Stimulated activated CD8-positive, alpha-beta memory T cell treated with anti-CD3 and anti-CD28 coated beads, Interleukin-15, amount 100 ng/mL, for 1 hour (primary cell): ENCODE measurements around the gene IPCEF1.
"Not testable (repeated sequence)": the region's sequence is repeated elsewhere in the genome, so short reads cannot be mapped to it uniquely, and the experiment has no call there.

Source experiments
- DNase-seq: peaks from one replicate; pipeline ENCODE4 v3.0.0-alpha.2; 2020; ENCODE audit warnings: low read depth

Gene IPCEF1

DNA sequence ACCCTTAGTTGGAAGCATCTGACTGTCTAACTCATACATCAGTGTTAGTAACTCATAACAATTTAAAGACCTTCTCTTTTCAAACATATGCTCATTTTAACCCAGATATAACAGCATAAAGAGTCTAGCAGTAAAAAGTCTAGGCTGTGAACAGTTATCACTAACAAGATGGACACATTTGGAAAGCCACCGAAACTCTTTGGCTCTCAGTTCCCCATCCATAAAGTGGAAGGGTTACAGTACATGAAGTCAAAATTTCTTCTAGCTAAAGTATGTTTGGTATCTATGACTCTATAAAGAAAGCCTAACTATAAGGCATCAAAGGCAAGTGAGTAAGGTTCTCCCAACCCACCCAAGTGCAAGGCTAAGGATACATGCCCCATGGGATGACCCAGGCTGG is 22.5 kb downstream of the IPCEF1 start:
- DNase-seq, result not testable (repeated sequence)

DNA sequence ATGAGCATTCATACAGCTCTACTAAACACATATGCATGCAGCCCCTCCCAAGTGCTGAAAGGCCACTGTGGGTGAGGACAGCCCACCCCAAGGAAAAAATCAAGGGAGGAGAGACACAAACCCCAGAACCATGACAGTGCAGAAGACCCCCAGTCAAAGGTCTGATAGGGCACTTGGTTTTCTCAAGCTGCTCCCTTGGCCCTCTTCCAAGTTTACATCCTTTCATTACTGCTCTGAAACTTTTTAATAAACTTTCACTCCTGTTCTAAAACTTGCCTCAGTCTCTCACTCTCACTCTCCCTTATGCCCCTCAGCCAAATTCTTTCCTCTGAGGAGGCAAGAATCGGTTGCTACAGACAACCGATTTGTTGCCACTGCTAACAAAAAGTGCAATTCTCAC is 24.9 kb downstream of the IPCEF1 start:
- DNase-seq, result no peak

DNA sequence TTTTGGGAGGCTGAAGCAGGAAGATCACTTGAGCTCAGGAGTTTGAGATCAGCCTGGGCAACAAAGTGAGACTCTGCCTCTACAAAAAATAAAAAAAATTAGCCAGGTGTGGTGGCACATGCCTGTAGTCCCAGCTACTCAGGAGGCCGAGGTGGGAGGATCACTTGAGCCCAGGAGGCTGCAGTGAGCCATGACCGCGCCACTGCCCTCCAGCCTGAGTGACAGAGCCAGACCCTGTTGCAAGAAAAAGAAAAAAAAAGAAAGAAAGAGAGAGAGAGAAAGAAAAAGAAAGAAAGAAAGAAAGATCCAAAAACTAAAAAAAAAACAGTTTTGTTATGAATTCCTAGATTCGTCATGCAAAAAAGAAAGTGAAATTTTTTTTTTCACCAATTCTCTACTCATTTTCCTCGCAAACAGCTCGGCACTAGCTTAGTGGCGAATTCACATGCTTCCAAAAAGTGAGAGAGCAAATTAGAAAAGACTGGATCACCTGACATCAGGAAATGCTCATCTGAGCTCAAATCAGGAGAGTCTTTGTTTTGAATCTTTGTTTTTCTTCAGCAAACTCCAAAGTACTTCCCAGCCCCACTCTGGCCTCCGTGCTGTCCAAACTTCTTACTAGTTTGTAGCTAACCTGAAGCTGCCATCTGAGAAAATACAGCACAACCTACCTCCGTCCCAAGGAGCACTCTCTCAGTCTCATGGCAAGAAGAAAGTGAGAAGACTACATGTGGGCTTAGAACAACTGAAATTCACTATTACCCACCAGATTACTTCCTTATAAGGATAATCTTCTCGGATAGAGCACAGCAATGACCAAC is 27.0 kb downstream of the IPCEF1 start:
- no peak for DNase-seq

DNA sequence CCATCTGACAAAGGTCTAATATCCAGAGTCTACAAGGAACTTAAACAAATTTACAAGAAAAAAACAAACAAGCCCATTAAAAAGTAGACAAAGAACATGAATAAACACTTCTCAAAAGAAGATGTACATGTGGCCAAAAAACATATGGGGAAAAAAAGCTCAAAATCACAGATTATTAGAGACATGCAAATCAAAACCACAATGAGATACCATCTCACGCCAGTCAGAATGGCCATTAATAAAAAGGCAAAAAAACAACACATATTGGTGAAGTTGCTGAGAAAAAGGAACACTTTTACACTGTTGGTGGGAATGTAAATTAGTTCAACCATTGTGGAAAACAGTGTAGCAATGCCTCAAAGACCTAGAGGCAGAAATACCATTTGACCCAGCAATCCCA is 29.3 kb downstream of the IPCEF1 start:
- not testable (repeated sequence) for DNase-seq

DNA sequence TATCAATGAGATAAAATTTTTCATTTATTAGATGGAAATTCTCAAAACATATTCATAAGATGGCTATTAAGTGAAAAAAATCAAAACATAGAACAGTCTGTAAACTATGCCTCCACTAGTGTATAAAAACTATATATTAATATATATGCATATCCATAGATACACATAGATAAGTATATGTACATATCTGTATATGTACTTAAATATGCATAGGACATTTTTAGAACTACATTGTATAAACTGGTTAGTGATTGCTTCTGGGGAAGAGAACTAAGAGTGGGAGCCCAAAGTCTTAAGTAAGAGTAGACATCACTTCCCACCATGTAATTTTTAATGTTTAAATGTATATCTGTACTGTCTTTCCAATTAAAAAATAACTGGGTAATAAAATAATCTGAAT is 31.5 kb downstream of the IPCEF1 start:
- DNase-seq, result no peak

DNA sequence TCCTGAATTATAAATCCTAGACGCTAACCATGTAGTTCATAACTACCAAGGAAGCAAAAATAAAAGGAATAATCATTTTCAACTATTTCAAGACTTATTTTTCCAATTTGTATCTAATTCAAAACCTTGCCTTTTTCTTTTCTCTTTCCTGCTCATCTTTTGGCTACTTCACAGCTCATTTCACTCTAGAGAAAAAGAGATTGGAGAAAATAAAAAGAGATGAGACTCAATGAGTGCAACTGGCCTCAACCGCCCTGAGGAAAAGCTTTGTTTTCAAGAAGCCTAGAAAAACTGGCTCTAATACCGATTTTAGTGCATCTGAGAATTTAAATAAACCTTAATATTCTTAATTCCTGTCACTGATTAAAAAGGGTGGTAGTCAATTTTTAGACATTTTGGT is 36.4 kb downstream of the IPCEF1 start:
- no peak for DNase-seq

DNA sequence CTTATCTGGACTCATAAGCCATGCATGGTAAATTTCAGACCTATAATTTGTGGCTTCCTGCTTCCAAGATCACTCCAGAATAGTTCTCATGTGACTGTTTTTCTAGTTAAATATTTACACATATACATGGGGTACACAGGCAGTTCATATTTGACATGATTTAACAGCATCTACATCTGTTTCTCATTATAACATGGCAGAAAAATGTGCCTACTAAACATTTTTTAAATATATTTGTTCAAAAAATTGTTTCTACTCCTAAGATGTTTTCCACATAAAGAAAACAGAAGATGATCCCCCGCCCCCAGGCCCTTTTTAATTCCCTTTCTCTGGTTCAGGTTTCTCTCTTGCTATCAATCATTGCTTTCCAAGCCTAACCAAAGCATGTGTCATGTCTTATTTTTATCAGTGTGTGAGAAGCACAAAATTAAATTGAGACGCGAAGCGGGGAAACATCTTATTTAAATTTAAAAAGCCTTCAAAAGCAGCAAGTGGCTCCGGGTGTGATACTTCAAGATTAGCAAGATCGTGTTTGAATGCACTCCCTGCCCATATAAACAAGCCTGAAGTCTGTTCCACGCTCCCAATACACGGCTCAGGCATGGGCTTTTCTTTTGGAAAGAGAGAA is 37.3 kb downstream of the IPCEF1 start:
- DNase-seq, result no peak

DNA sequence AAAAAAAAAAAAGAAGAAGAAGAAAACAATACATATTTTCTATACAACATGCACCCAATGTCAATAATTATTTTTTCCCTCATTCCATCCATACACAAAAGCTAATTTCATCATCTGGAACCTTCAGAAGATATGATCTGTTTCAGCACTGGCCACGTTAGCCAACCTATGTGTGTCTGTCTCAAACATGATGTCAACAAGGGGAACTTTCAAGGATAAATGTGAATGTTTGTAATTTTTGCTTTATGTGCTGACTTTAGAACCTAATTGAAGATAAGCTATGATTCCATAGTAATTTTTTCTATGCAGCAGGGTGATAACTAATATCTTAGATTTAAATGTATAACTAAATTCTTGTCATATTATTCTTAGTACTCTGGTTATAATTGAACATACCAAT is 37.9 kb downstream of the IPCEF1 start:
- DNase-seq, result no peak

DNA sequence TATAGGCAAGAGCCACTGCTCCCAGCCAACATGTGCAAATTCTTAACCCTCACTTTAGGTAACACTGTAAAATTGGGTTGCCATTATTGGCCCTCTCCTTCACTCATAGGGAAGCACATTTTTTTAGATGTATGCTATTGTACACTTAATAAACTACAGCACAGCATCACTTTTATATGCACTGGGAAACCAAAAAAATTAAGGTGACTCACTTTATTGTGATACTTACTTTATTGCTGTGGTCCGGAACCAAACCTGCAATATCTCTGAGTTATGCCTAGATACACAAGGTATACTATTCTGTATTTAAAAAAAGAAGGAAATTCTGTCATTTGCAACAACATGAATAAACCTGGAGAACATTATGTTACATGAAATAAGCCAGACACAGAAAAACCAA is 40.5 kb downstream of the IPCEF1 start:
- no peak for DNase-seq

DNA sequence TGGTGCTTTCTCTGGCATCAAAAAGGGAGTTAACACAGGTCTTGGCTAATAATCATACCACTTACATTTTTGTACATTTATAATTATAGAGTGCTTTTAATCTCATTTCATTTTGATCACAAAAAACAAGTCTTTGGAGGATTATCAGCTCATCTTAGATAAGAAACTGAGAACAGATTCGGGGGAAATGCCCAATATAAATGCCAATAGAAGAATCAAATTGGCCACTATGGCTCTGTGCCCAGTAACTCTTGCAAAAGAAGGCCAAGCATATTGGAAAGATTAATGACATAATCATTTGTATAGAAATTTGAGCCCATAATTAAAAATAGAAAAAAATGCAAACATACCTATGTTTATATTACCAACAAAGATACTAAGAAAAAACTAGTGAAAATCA is 42.5 kb downstream of the IPCEF1 start:
- no peak for DNase-seq

DNA sequence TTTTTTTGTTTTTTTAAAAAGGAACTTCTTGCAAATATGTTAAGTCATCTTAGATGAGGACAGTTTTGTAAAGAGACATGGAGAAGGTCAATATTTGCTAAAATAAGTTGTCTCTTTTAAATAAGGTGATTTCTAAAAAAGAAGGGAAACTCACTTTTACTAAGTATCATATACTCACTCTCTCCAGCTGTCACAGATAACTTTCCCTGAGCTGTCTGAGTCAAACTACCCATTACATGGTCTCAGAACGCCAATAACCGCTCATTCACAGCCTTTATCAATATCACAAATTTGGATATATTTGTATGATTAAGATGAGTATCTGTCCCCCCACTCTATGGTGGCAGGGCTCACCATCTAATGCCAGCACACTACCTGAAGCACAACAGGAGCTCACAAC is 47.6 kb downstream of the IPCEF1 start:
- no peak for DNase-seq

DNA sequence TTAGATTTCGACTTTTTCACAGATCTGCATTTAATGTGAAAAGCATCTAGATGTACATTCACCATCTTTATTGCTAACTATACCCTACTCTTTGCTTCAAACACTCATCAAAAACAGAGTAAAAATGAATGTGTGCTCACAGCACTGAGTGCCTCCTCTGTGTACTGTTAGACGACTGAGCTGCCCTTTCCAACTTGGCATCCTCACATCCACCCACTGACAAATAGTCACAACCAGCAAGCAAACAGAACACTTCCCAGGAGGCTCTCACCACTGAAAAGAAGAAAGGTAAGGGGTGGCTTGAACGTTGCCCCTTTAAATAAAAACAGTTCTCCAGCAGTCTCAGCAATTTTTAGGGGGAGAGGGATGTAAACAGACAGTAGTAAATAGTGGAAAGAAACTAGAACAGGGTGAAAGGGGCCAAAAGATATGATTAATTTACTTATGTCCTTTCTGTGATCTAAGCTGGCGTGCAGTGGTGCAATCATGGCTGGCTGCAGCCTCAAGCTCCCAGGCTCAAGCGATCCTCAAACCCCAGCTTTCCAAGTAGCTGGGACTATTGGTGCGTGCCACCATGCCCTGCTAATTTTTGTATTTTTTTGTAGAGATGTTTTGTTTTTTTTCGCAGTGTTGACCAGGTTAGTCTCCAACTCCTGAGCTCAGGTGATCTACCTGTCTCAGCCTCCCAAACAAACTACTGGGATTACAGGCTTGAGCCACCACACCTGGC is 48.7 kb downstream of the IPCEF1 start:
- no peak for DNase-seq

DNA sequence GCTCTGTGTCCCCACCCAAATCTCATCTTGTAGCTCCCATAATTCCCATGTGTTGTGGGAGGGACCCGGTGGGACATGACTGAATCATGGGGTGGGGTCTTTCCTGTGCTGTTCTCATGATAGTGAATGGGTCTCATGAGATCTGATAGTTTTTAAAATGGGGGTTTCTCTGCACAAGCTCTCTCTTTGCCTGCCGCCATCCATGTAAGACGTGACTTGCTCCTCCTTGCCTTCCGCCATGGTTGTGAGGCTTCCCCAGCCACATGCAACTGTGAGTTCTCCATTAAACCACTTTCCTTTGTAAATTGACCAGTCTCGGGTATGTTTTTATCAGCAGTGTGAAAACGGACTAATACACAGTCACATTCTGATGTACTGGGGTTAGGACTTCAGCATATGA is 49.5 kb downstream of the IPCEF1 start:
- DNase-seq, result not testable (repeated sequence)

DNA sequence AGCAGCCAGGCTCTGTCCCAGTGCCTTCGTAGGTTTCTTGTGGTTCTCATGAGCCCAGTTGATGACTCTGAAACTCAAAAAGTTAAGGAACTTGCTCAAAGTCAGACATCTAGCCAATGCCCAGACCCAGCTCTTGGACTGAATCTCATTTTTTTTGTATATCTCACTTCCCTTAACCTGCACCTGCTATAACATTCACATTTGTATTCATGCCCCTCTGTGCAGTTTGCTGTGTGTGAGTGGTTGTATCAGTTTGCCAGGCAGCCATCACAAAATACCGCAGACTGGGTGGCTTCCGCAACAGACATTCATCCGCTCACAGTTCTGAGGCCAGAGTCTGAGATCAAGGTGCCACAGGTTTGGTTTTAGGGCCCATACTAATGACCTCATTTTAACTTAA is 49.9 kb downstream of the IPCEF1 start:
- no peak for DNase-seq

DNA sequence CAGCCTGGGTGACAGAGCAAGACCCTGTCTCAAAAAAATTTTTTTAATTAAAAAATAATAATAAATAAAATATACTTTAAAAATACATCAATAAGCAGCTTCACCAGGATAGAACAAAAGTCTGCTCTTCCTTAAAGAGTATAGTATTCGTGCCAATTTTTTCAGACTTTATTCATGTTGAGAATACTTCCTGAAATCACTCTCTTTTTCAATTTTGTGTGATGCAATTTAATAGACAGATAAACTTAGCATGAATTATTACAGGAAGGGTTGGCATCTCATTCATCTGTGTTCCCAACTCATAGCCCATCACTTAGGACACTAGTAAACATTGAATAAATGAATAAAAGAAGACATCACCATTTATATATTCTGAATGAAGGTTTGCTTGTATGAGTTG is 52.4 kb downstream of the IPCEF1 start:
- no peak for DNase-seq

DNA sequence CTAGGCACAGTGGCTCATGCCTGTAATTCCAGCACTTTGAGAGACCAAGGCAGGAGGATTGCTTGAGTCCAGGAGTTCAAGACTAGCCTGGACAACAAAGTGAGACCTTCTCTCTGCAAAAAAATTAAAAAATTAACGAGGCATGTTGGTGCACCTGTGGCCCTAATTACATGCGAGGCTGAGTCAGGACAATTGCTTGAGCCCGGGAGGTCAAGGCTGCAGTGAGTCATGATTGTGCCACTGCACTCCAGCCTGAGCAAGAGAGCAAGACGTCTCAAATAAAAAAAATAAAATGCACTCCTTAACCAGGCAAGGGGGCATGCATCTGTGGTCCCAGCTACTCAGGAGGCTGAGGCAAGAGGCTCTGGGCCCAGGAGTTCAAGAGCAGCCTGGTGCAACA is 53.0 kb downstream of the IPCEF1 start:
- not testable (repeated sequence) for DNase-seq

DNA sequence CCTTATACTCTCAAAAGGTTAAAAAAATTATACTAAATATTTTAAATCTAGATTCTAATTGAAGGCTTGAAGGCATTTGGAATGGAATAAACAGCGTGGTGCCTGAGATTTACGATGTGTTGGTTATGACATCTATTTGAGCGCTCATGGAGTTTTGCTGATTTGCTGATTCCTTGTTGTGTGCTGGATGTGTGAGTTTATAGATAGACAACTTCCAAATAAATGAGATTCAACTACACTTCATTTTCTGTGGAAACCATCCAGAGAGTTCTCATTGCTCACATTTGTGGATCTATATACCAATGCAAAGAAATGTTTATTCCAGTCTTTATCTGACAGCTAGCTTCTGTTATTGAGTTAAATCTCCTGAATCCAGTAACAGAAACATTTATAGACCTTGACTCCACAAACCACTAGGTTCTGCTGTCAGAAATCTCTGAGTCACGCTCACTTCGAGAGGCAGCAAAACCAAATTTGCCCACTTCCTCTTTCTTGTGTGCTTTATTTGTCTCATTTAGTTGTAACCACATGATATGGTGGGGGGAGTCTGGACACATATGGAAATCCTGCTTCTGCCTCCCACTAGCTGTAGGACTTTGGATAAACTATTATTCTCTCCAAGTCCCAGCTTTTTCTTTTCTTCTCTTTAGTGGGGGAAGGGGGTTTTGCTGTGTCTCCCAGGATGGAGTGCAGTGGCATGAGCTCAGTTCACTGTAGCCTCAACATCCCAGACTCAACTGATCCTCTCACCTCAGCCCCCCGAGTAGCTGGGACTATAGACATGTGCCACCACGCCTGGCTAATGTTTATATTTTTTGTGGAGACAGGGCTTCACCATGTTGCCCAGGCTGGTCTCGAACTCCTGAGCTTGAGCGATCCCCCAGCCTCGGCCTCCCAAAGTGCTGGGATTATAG is 54.5 kb downstream of the IPCEF1 start:
- DNase-seq, result no peak

DNA sequence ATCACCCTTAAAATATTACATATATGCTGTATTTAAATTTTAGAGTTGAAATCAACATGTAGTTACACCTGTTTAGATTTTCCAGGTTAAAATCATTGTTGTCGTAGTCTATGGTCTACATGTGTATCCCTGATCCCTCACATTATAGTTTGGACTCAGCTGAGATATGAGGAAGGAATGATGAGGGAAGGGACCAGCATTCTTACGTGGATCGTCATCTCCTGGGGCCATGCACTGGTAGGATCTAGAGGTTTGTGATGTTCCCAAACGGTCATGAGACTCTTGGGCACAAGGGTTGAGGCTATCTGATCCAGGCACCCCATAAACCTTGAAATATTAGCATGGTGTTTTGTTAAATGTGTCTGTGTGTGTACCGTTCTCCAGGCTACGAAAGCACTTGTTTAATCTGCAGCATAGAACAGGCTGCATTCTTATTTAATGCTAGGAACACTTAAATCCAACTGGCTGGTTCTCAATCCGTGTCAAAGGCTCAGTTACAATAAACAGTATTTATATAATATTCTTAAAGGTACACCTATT is 55.4 kb downstream of the IPCEF1 start:
- DNase-seq, result no peak

DNA sequence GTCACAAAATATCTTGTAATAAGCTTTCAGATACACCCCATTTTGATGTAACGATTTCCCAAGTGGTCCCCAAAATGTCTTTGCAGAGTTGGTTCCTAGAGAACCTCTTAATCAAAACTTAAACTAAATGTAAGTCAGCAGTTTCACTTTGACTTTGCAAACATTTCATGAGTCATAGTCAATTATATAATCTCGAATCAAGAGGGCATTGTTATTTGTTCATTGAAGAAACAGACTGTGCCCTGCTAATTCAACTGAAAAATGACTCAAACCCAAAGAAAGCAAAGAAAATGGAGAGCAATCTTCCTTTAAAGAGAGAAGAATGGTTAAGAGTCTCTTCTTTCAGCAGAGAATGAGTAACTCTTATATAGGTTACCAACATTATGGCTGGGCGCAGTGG is 58.3 kb downstream of the IPCEF1 start:
- no peak for DNase-seq

DNA sequence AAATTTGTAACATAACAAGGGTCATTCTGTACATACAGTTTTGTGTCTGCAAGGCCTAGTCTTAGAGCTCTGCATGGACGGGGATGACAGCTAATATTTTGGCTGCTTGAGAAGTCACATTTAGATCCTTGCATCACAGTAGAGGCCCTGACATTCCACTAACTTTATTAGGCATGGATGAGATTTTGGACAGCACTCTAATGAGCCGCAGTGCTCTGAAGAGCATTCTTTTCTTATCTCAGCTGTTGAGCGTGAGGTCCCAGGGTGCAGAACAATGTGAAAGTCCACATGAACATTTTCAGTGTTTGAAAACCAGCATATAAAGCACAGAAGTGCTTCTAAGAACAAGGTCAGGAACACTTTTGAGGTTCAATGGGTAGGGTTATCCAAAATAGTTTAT is 58.9 kb downstream of the IPCEF1 start:
- no peak for DNase-seq

DNA sequence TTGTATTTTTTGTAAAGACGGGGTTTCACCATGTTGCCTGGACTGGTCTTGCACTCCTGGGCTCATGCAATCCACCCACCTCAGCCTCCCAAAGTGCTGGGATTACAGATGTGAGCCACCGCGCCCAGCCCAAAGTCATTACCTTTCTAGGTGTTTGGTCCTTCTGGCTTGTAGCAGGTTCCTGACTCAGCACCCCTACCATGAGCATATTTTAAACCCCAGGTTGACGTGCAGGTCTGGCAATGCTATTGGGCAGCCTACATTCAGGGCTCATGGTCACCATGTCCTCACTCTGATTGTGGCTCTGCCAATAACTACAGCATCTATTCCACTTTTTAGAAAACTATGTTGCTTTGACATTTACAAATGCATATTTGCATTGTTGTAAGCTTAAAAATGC is 59.4 kb downstream of the IPCEF1 start:
- DNase-seq, result no peak

DNA sequence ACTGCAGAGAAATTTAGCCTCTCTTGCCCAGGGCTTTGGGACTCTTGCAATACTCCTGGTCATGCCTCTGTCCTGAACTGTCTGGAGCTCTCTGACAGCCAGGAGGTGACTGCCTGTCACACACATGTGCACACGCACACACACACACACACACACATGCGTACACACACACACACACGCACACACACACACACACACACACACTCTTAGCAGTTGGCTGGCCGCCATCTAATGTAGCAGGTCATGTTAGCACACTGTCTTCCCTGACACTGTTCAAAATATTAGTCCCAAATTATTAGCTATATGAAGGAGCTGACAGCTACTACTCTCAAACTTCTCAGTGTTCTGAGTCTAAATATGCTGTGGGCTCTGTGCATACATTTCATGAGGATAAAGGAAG is 60.9 kb downstream of the IPCEF1 start:
- DNase-seq, result no peak
